Measurements from ENCODE around the gene HERC6.

HERC6 gene

GRCh38 chr4:88449290-88449689 lies 70.6 kb downstream of the HERC6 start:
- H3K36me3 ChIP-seq (ENCODE audit: low read depth) = no peaks in the 10 kb centered on the region
- H3K27me3 ChIP-seq (ENCODE audit: insufficient read depth, poor library complexity, severe bottlenecking) = no peaks in the 10 kb centered on the region
- ATAC-seq (ENCODE audit: low read depth) (no peak), DNase-seq (ENCODE audit: low spot score) (no peak)
- peaks cover 20% of the 10 kb centered on the region for H3K4me1 ChIP-seq (ENCODE audit: insufficient read depth, poor library complexity, severe bottlenecking)
- no peak overlapping the region for H3K27ac ChIP-seq (ENCODE audit: poor library complexity, severe bottlenecking)
- no peaks in the 10 kb centered on the region for H3K9me3 ChIP-seq (ENCODE audit: severe bottlenecking)
- H3K4me3 ChIP-seq (ENCODE audit: severe bottlenecking) = no peak overlapping the region
- TF ChIP-seq CTCF (IDR thresholded peaks at IDR 0.05; ENCODE audit: poor library complexity, severe bottlenecking) = no peak

- Histone ChIP-seq H3K9me3 (ENCODE audit: severe bottlenecking) (no peaks in the 10 kb centered on the region), H3K4me3 (ENCODE audit: severe bottlenecking) (no peak overlapping the region), H3K27me3 (ENCODE audit: insufficient read depth, poor library complexity, severe bottlenecking) (no peaks in the 10 kb centered on the region), H3K36me3 (ENCODE audit: low read depth) (no peaks in the 10 kb centered on the region), H3K4me1 (ENCODE audit: insufficient read depth, poor library complexity, severe bottlenecking) (peaks cover 12% of the 10 kb centered on the region), H3K27ac (ENCODE audit: poor library complexity, severe bottlenecking) (no peak overlapping the region)
- no peak for TF ChIP-seq CTCF (IDR thresholded peaks at IDR 0.05; ENCODE audit: poor library complexity, severe bottlenecking)
- ATAC-seq (ENCODE audit: low read depth) (no peak), DNase-seq (ENCODE audit: low spot score) (no peak)
Observed at GRCh38 chr4:88451205-88451604, 72.6 kb downstream of the HERC6 start.

- H3K9me3 ChIP-seq (ENCODE audit: severe bottlenecking) = no peaks in the 10 kb centered on the region
- no peak for TF ChIP-seq CTCF (IDR thresholded peaks at IDR 0.05; ENCODE audit: poor library complexity, severe bottlenecking)
- no peak overlapping the region for H3K4me3 ChIP-seq (ENCODE audit: severe bottlenecking)
- H3K27me3 ChIP-seq (ENCODE audit: insufficient read depth, poor library complexity, severe bottlenecking) = no peaks in the 10 kb centered on the region
- DNase-seq (ENCODE audit: low spot score) = no peak
- H3K36me3 ChIP-seq (ENCODE audit: low read depth) = no peaks in the 10 kb centered on the region
- ATAC-seq (ENCODE audit: low read depth) = no peak
- H3K4me1 ChIP-seq (ENCODE audit: insufficient read depth, poor library complexity, severe bottlenecking) = peaks cover 6% of the 10 kb centered on the region
- no peak overlapping the region for H3K27ac ChIP-seq (ENCODE audit: poor library complexity, severe bottlenecking)
Observed at GRCh38 chr4:88452912-88453311, 74.3 kb downstream of the HERC6 start.

- Histone ChIP-seq H3K9me3 (ENCODE audit: severe bottlenecking) (no peaks in the 10 kb centered on the region), H3K4me3 (ENCODE audit: severe bottlenecking) (peak within 1 kb of the TSS; percentile 39), H3K36me3 (ENCODE audit: low read depth) (no peaks in the 10 kb centered on the region), H3K4me1 (ENCODE audit: insufficient read depth, poor library complexity, severe bottlenecking) (peaks cover 6% of the 10 kb centered on the region), H3K27me3 (ENCODE audit: insufficient read depth, poor library complexity, severe bottlenecking) (no peaks in the 10 kb centered on the region), H3K27ac (ENCODE audit: poor library complexity, severe bottlenecking) (no peak within 1 kb of the TSS)
- DNase-seq (ENCODE audit: low spot score) (peak; percentile 88), ATAC-seq (ENCODE audit: low read depth) (peak; percentile 84)
- TF ChIP-seq CTCF (IDR thresholded peaks at IDR 0.05; ENCODE audit: poor library complexity, severe bottlenecking) = peak; percentile 91
Observed at GRCh38 chr4:88456670-88457306, 78.1 kb downstream of the HERC6 start, which contains the start of gene HERC5. TSS of gene HERC5 (plus strand) at chr4:88457119. CDS start at chr4:88457270, 151 bp downstream.
